H9 (cell line): ENCODE data around the gene RASAL1. TPM values are rescaled to one million over a fixed set of nuclear protein-coding genes. Genes with fewer than 3 reads are reported as not detected.
A peak's percentile ranks its signal among the peaks of the same experiment; 100 is the strongest.

Source experiments
- DNase-seq: peaks from one replicate; pipeline ENCODE4 v3.0.0-alpha.2; 2017
- H2AFZ ChIP-seq: one replicate; pipeline ENCODE4 v1.6.1; 2013; ENCODE audit warnings: mild to moderate bottlenecking, low read length, control low read depth, moderate library complexity
- H2AK5ac ChIP-seq: 2 replicates; pipeline ENCODE4 v1.6.1; 2013; ENCODE audit warnings: low read length, control low read depth, mixed read lengths; ENCODE audit not compliant: insufficient read length
- H2BK120ac ChIP-seq: one replicate; pipeline ENCODE4 v1.6.1; 2013; ENCODE audit warnings: low read depth, mild to moderate bottlenecking, low read length, control low read depth, inconsistent platforms; ENCODE audit not compliant: poor library complexity, severe bottlenecking
- H2BK12ac ChIP-seq: 2 replicates; pipeline ENCODE4 v1.6.1; 2013; ENCODE audit warnings: low read length, control low read depth, mixed read lengths, low read depth; ENCODE audit not compliant: insufficient read length
- H2BK15ac ChIP-seq: 2 replicates; pipeline ENCODE4 v1.6.1; 2013; ENCODE audit warnings: low read depth, low read length, control low read depth
- H2BK20ac ChIP-seq: one replicate; pipeline ENCODE4 v1.6.1; 2013; ENCODE audit warnings: low read depth, mild to moderate bottlenecking, low read length, control low read depth, inconsistent platforms; ENCODE audit not compliant: poor library complexity, severe bottlenecking
- H2BK5ac ChIP-seq: 2 replicates; pipeline ENCODE4 v1.6.1; 2013; ENCODE audit warnings: low read length, control low read depth, mixed read lengths; ENCODE audit not compliant: insufficient read length
- H3K14ac ChIP-seq: 2 replicates; pipeline ENCODE4 v1.6.1; 2013; ENCODE audit warnings: low read length, control low read depth; ENCODE audit not compliant: insufficient read depth
- H3K18ac ChIP-seq: 2 replicates; pipeline ENCODE4 v1.6.1; 2013; ENCODE audit warnings: low read depth, mild to moderate bottlenecking, mixed read lengths, low read length, control low read depth; ENCODE audit not compliant: insufficient read length
- H3K23ac ChIP-seq: 2 replicates; pipeline ENCODE4 v1.6.1; 2013; ENCODE audit warnings: low read length, control low read depth, mixed read lengths, low read depth; ENCODE audit not compliant: insufficient read length
- H3K23me2 ChIP-seq: 2 replicates; pipeline ENCODE4 v1.6.1; 2013; ENCODE audit warnings: low read depth, mild to moderate bottlenecking, mixed read lengths, low read length, control low read depth; ENCODE audit not compliant: insufficient read length, poor library complexity, severe bottlenecking
- H3K27ac ChIP-seq: 2 replicates; pipeline ENCODE4 v1.5.1; 2013; ENCODE audit warnings: low read length, control low read depth, mixed read lengths, low read depth; ENCODE audit not compliant: insufficient read length
- H3K27me3 ChIP-seq: 2 replicates; pipeline ENCODE4 v1.6.1; 2013; ENCODE audit warnings: low read length, control low read depth, inconsistent platforms; ENCODE audit not compliant: insufficient read depth
- H3K4ac ChIP-seq: 2 replicates; pipeline ENCODE4 v1.6.1; 2013; ENCODE audit warnings: low read depth, mild to moderate bottlenecking, control low read depth, inconsistent platforms, low read length, moderate library complexity
- H3K4me1 ChIP-seq: 2 replicates; pipeline ENCODE4 v1.6.1; 2013; ENCODE audit warnings: low read length, control low read depth, inconsistent platforms; ENCODE audit not compliant: insufficient read depth
- H3K4me2 ChIP-seq: 2 replicates; pipeline ENCODE4 v1.6.1; 2013; ENCODE audit warnings: low read length, control low read depth, mixed read lengths; ENCODE audit not compliant: insufficient read length, insufficient read depth
- H3K56ac ChIP-seq: 2 replicates; pipeline ENCODE4 v1.6.1; 2013; ENCODE audit warnings: low read depth, mild to moderate bottlenecking, mixed read lengths, low read length, control low read depth; ENCODE audit not compliant: insufficient read length
- H3K79me1 ChIP-seq: 2 replicates; pipeline ENCODE4 v1.6.1; 2013; ENCODE audit warnings: low read depth, mild to moderate bottlenecking, moderate library complexity, low read length, control low read depth, inconsistent platforms; ENCODE audit not compliant: insufficient read depth, poor library complexity, severe bottlenecking
- H3K79me2 ChIP-seq: 2 replicates; pipeline ENCODE4 v1.6.1; 2013; ENCODE audit warnings: low read length, control low read depth, inconsistent platforms; ENCODE audit not compliant: insufficient read depth
- H3K9ac ChIP-seq: 2 replicates; pipeline ENCODE4 v1.6.1; 2013; ENCODE audit warnings: low read length, control low read depth, mixed read lengths; ENCODE audit not compliant: insufficient read length; ENCODE audit errors: extremely low read depth
- H3K9me3 ChIP-seq: one replicate; pipeline ENCODE4 v1.6.1; 2013; ENCODE audit warnings: low read depth, low read length, inconsistent platforms; ENCODE audit not compliant: control insufficient read depth
- H3T11ph ChIP-seq: one replicate; pipeline ENCODE4 v1.6.1; 2013; ENCODE audit warnings: mild to moderate bottlenecking, low read length, control low read depth, inconsistent platforms
- H4K20me1 ChIP-seq: one replicate; pipeline ENCODE4 v1.6.1; 2013; ENCODE audit not compliant: control insufficient read depth, insufficient read length, insufficient read depth
- H4K5ac ChIP-seq: 2 replicates; pipeline ENCODE4 v1.6.1; 2013; ENCODE audit warnings: low read depth, mild to moderate bottlenecking, mixed read lengths, low read length, control low read depth; ENCODE audit not compliant: insufficient read length
- H4K8ac ChIP-seq: replicated peaks from 2 replicates; pipeline ENCODE4 v1.6.1; 2013; ENCODE audit warnings: low read length, control low read depth, mixed read lengths, low read depth; ENCODE audit not compliant: insufficient read length
- H4K91ac ChIP-seq: 2 replicates; pipeline ENCODE4 v1.6.1; 2013; ENCODE audit warnings: low read depth, mild to moderate bottlenecking, moderate library complexity, mixed read lengths, low read length, control low read depth; ENCODE audit not compliant: insufficient read length
- H3K27ac Mint-ChIP-seq, 3 experiments: 2 replicates in 2 of 3; 3 replicates in 1 of 3; pipeline ENCODE4 v1.8.0; 2020 to 2021; ENCODE audit warnings: mixed read lengths in 3 of 3, mild to moderate bottlenecking in 1 of 3, moderate library complexity in 1 of 3
- H3K27me3 Mint-ChIP-seq: 2 replicates; pipeline ENCODE4 v1.8.0; 2021; ENCODE audit warnings: low read depth, mild to moderate bottlenecking, moderate library complexity, mixed read lengths
- H3K36me3 Mint-ChIP-seq, 3 experiments: 2 replicates in 2 of 3; 3 replicates in 1 of 3; pipeline ENCODE4 v1.8.0; 2020 to 2021; ENCODE audit warnings: low read depth in 3 of 3, mixed read lengths in 3 of 3; ENCODE audit not compliant: insufficient read depth in 1 of 3
- H3K4me1 Mint-ChIP-seq, 2 experiments: 2 replicates each; pipeline ENCODE4 v1.8.0; 2020; ENCODE audit warnings: mixed read lengths in 2 of 2
- H3K4me3 Mint-ChIP-seq, 2 experiments: 2 replicates in 1 of 2; 3 replicates in 1 of 2; pipeline ENCODE4 v1.8.0; 2020 to 2021; ENCODE audit warnings: mild to moderate bottlenecking in 2 of 2, mixed read lengths in 2 of 2, moderate library complexity in 1 of 2
- H3K9me3 Mint-ChIP-seq, 2 experiments: 2 replicates in 1 of 2; 3 replicates in 1 of 2; pipeline ENCODE4 v1.8.0; 2020; ENCODE audit warnings: mild to moderate bottlenecking in 2 of 2, mixed read lengths in 2 of 2, moderate library complexity in 1 of 2
- CTCF ChIP-seq: fragments of 200-600 bp; sonication (generic); conservative IDR thresholded peaks from 3 replicates; pipeline ENCODE4 v1.8.0; 2021; ENCODE audit warnings: antibody characterized with exemption, mild to moderate bottlenecking
- WGBS: extraction: QIAGEN DNeasy Blood & Tissue Kit; methylation state at CpG from one replicate; pipeline ENCODE4 v1.1.7; 2013; ENCODE audit warnings: missing lambda C conversion rate, low lambda C conversion rate, mixed read lengths; ENCODE audit not compliant: insufficient read length; ENCODE audit errors: extremely low coverage; 5-methylcytosine and 5-hydroxymethylcytosine counted together
- total RNA-seq: library from RNA; stranded (reverse); gene quantifications from 2 replicates; pipeline ENCODE4 v1.2.1, GENCODE V29; 2021

The RASAL1 gene
- total RNA-seq, 1 experiment from 2014 or later = 2.3 TPM

DNA sequence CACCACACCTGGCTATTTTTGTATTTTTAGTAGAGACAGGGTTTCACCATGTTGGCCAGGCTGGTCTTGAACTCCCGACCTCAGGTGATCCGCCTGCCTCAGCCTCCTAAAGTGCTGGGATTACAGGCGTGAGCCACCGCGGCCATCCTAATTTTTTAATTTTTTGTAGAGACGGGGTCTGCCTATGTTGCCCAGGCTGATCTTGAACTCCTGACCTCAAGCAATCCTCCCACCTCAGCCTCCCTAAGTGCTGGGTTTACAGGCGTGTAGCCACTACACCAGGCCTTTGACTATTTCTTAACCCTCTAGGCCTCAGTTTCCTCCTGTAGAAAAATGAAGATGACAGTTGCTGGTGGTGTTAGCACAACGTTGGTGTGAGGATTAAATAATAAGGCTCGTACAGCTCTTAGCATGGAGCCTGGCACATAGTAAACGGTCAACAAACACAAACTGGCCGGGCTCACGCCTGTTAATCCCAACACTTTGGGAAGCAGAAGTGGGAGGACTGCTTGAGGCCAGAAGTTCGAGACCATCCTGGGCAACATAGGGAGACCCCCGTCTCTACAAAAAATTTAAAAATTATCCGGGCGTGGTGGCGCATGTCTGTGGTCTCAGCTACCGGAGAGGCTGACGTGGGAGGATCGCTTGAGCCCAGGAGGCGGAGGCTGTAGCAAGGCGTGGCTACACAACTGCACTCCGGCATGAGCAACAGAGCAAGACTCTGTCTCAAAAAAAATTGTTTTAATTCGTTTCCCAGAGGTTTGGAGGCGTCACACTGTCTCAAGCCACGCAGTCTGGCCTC is 48.7 kb upstream of the RASAL1 start:
- no peak overlapping the region for H2BK15ac ChIP-seq
- no peak overlapping the region for H3K27ac ChIP-seq
- no peak overlapping the region for H3K4ac ChIP-seq
- H4K20me1 ChIP-seq = no peaks in the 10 kb centered on the region
- H3K23me2 ChIP-seq = peaks cover 8% of the 10 kb centered on the region
- H3K27me3 ChIP-seq = no peaks in the 10 kb centered on the region
- no peak overlapping the region for H3T11ph ChIP-seq
- no peak overlapping the region for H4K8ac ChIP-seq
- no peak overlapping the region for H2AFZ ChIP-seq
- H2BK12ac ChIP-seq = no peak overlapping the region
- no peak overlapping the region for H3K23ac ChIP-seq
- H2AK5ac ChIP-seq = no peak overlapping the region
- H3K79me1 ChIP-seq = peaks cover 17% of the 10 kb centered on the region
- no peak overlapping the region for H3K9ac ChIP-seq
- no peak for DNase-seq
- no peak overlapping the region for H3K14ac ChIP-seq
- H3K79me2 ChIP-seq = peaks cover 16% of the 10 kb centered on the region; the same call in 1 of the 2 replicates
- no peak overlapping the region for H4K91ac ChIP-seq
- H2BK5ac ChIP-seq = no peak overlapping the region
- no peak for TF ChIP-seq CTCF
- H2BK20ac ChIP-seq = no peak overlapping the region
- WGBS = no CpG with 5 or more reads among the region's 26 CpGs
- H3K4me1 Mint-ChIP-seq = peaks cover 8 to 12% of the 10 kb centered on the region in 2 experiments
- H3K9me3 ChIP-seq = no peaks in the 10 kb centered on the region
- no peaks in the 10 kb centered on the region for H3K27me3 Mint-ChIP-seq
- H3K4me2 ChIP-seq = peak overlapping the region; percentile 94
- no peak overlapping the region for H4K5ac ChIP-seq
- no peak overlapping the region for H2BK120ac ChIP-seq
- no peaks in the 10 kb centered on the region for H3K9me3 Mint-ChIP-seq
- no peak overlapping the region for H3K56ac ChIP-seq
- no peaks in the 10 kb centered on the region for H3K4me1 ChIP-seq
- peak overlapping the region in 1 of 3 experiments; percentile 75; a peak in 2 of 7 replicates for H3K27ac Mint-ChIP-seq
- no peak overlapping the region for H3K18ac ChIP-seq
- H3K4me3 Mint-ChIP-seq = peak overlapping the region; percentile 89 to 92
- peaks cover 35 to 49% (median 41%) of the 10 kb centered on the region in 3 experiments for H3K36me3 Mint-ChIP-seq
